Transverse colon (tissue), 4 donors: ENCODE data around the gene LCN12. TPM values are rescaled to one million over a fixed set of nuclear protein-coding genes. Genes with fewer than 3 reads are reported as not detected.

ENCODE experiments used
- DNase-seq: peaks from one replicate; pipeline ENCODE4 v3.0.0-alpha.2; 2019
- H3K27ac ChIP-seq, 4 donors: fragments of 200-600 bp; sonication (generic); 2 replicates each; pipeline ENCODE4 v1.5.1; 2016 to 2018; ENCODE audit warnings: inconsistent platforms in 4 of 4
- H3K27me3 ChIP-seq: fragments of 200-600 bp; sonication (generic); 2 replicates; pipeline ENCODE4 v1.5.1; 2017; ENCODE audit warnings: inconsistent platforms
- H3K36me3 ChIP-seq, 4 donors: fragments of 200-600 bp; sonication (generic); 2 replicates each; pipeline ENCODE4 v1.5.1; 2017 to 2019; ENCODE audit warnings: inconsistent platforms in 4 of 4
- H3K4me1 ChIP-seq, 4 donors: fragments of 200-600 bp; sonication (generic); 2 replicates each; pipeline ENCODE4 v1.5.1; 2017 to 2020; ENCODE audit warnings: inconsistent platforms in 4 of 4
- H3K4me3 ChIP-seq, 4 donors: fragments of 200-600 bp; sonication (generic); 1 replicate in 1 of 4; 2 replicates in 3 of 4; pipeline versions ENCODE4 v1.5.1 to v1.6.1; 2017 to 2019; ENCODE audit warnings: inconsistent platforms in 4 of 4
- H3K9me3 ChIP-seq, 2 donors: fragments of 200-600 bp; sonication (generic); 2 replicates each; pipeline ENCODE4 v1.5.1; 2017 to 2019; ENCODE audit warnings: inconsistent platforms in 2 of 2
- EP300 ChIP-seq: sonication (generic); formaldehyde crosslinking; IDR thresholded peaks from one replicate; pipeline ENCODE4 v1.6.1; 2017; ENCODE audit warnings: antibody characterized with exemption, low read depth
- POLR2A ChIP-seq: fragments of 450-650 bp; IDR thresholded peaks from one replicate; pipeline ENCODE4 v1.6.1; 2016; ENCODE audit warnings: antibody characterized with exemption, mild to moderate bottlenecking, moderate library complexity
- POLR2AphosphoS5 ChIP-seq, 3 donors: sonication (generic); formaldehyde crosslinking; IDR thresholded peaks; one replicate each; pipeline ENCODE4 v1.6.1; 2016; ENCODE audit warnings: antibody characterized with exemption in 3 of 3
- WGBS, 2 donors: methylation state at CpG; one replicate each; pipeline ENCODE4 v1.1.5; 2018; ENCODE audit warnings: low coverage in 1 of 2; 5-methylcytosine and 5-hydroxymethylcytosine counted together
- in situ Hi-C, 4 donors: fragments of 200-750 bp; cut with MboI; loops; one replicate each; pipeline versions ENCODE4 v1.15.0 to v1.15.1; 2017; ENCODE audit warnings: low sequenced_read_pairs in 3 of 4, low pct_ligation_motif_present in 1 of 4, low pct_unique_long_range_greater_than_20kb in 1 of 4
- intact Hi-C: fragments of 100-400 bp; cut with DNase I; formaldehyde crosslinking; loops from one replicate; pipeline ENCODE4 v1.15.1; 2023; ENCODE audit warnings: low total_unique reads
- total RNA-seq, 4 donors: library from RNA; depleted of rRNA; stranded (reverse); fragments of >200 nt; gene quantifications; one replicate each; pipeline ENCODE4 v1.1.0, GENCODE V29; 2016
- TF ChIP-seq, protein P1 (sequence below), 5 experiments: fragments of 200-600 bp in 3 of 5; fragments of 450-650 bp in 2 of 5; sonication (generic) in 3 of 5; IDR thresholded peaks; 1 replicate in 2 of 5; 2 replicates in 3 of 5; pipeline ENCODE4 v1.5.1; 2016 to 2017; ENCODE audit warnings: antibody characterized with exemption in 5 of 5, inconsistent platforms in 3 of 5, mild to moderate bottlenecking in 2 of 5, moderate library complexity in 1 of 5

Gene LCN12, protein sequence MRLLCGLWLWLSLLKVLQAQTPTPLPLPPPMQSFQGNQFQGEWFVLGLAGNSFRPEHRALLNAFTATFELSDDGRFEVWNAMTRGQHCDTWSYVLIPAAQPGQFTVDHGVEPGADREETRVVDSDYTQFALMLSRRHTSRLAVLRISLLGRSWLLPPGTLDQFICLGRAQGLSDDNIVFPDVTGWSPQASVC
- total RNA-seq = 10 to 100 TPM in 1 of 4 donors, 1 to 10 TPM in 3; 1.2 to 52.7 (median 5.5) TPM

GRCh38 chr9:136951541-136952320 is at the start of gene LCN12:
Gene LCN12 (plus strand): TSS chr9:136952273. CDS start chr9:136952328, 55 bp downstream.
- WGBS, 2 donors = 72% methylated on average over 14 of the region's 14 CpGs; no CpG with 5 or more reads in 1 of the 2 donors
- Histone ChIP-seq H3K4me3 (no peak within 1 kb of the TSS), H3K36me3 (no peaks in the 10 kb centered on the region), H3K27me3 (no peaks in the 10 kb centered on the region), H3K9me3 (no peaks in the 10 kb centered on the region), H3K4me1 (peaks cover 3 to 30% (median 19%) of the 10 kb centered on the region in 4 donors), H3K27ac (peak within 1 kb of the TSS in 2 of 4 donors; percentile 90 to 92)
- intact Hi-C loops = no loop called here
- TF ChIP-seq POLR2A (no peak), POLR2AphosphoS5 (IDR thresholded peaks at IDR 0.05) (no peak), EP300 (no peak)
- TF ChIP-seq, protein P1, sequence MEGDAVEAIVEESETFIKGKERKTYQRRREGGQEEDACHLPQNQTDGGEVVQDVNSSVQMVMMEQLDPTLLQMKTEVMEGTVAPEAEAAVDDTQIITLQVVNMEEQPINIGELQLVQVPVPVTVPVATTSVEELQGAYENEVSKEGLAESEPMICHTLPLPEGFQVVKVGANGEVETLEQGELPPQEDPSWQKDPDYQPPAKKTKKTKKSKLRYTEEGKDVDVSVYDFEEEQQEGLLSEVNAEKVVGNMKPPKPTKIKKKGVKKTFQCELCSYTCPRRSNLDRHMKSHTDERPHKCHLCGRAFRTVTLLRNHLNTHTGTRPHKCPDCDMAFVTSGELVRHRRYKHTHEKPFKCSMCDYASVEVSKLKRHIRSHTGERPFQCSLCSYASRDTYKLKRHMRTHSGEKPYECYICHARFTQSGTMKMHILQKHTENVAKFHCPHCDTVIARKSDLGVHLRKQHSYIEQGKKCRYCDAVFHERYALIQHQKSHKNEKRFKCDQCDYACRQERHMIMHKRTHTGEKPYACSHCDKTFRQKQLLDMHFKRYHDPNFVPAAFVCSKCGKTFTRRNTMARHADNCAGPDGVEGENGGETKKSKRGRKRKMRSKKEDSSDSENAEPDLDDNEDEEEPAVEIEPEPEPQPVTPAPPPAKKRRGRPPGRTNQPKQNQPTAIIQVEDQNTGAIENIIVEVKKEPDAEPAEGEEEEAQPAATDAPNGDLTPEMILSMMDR (IDR thresholded peaks at IDR 0.05) = no peak
- DNase-seq = no peak
- in situ Hi-C loops = no loop called here

DNA sequence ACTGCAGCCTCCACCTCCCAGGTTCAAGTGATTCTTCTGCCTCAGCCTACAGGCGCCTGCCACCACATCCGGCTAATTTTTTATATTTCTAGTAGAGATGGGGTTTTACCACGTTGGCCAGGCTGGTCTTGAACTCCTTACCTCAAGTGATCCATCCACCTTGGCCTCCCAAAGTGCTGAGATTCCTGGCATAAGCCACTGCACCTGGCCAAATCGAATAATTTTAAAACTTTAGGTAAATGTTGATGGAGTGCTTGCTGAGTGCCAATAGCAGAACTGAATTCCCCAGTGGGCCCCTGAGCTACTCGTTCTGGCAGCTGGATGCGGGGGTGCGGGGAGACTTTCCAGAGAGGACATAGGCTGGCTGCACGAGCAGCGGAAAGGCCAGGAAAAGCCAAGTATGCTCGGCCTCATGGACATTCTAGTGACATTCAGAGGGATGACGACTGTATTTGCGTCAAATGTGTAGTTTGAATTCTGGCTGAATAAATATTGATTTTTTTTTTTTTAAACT is 49.0 kb upstream of the LCN12 start:
- H3K4me1 ChIP-seq = peaks cover 32 to 61% (median 49%) of the 10 kb centered on the region in 4 donors
- H3K4me3 ChIP-seq = peak overlapping the region in 1 of 4 donors; percentile 2
- no peaks in the 10 kb centered on the region for H3K27me3 ChIP-seq
- H3K9me3 ChIP-seq = no peaks in the 10 kb centered on the region
- H3K36me3 ChIP-seq = peaks cover 0 to 1% (median under 1%) of the 10 kb centered on the region in 4 donors
- peak overlapping the region; percentile 84 to 93 (median 90) for H3K27ac ChIP-seq
- DNase-seq = no peak
- TF ChIP-seq EP300 (no peak), POLR2AphosphoS5 (IDR thresholded peaks at IDR 0.05) (peak in 1 of 3 donors; percentile 17)
- WGBS, 2 donors = 40% methylated on average over 12 of the region's 12 CpGs; no CpG with 5 or more reads in 1 of the 2 donors
- intact Hi-C loops = no loop called here
- in situ Hi-C loops = no loop called here

DNA sequence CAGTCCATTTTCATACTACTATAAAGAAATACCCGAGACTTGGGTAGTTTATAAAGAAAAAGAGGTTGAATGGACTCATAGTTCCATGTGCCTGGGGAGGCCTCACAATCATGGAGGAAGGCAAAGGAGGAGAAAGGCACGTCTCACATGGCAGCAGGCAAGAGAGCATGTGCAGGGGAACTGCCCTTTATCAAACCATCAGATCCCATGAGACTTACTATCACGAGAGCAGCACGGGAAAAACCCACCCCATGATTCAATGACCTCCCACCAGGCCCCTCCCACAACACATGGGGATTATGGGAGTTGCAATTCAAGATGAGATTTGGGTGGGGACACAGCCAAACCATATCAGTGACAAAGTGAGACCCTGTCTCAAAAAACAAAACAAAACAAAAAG is 45.8 kb upstream of the LCN12 start:
- H3K9me3 ChIP-seq = no peaks in the 10 kb centered on the region
- 69 to 100% methylated on average over 1 to 4 of the region's 4 CpGs for WGBS, 2 donors
- intact Hi-C loops = no loop called here
- peaks cover 20 to 30% (median 28%) of the 10 kb centered on the region in 4 donors for H3K4me1 ChIP-seq
- H3K27me3 ChIP-seq = no peaks in the 10 kb centered on the region
- TF ChIP-seq POLR2A (no peak), EP300 (no peak), POLR2AphosphoS5 (IDR thresholded peaks at IDR 0.05) (no peak)
- TF ChIP-seq, protein P1 (IDR thresholded peaks at IDR 0.05) = no peak
- DNase-seq = no peak
- H3K27ac ChIP-seq = no peak overlapping the region
- no peak overlapping the region for H3K4me3 ChIP-seq
- in situ Hi-C loops = no loop called here
- peaks cover 0 to 12% (median 5%) of the 10 kb centered on the region in 4 donors for H3K36me3 ChIP-seq

DNA sequence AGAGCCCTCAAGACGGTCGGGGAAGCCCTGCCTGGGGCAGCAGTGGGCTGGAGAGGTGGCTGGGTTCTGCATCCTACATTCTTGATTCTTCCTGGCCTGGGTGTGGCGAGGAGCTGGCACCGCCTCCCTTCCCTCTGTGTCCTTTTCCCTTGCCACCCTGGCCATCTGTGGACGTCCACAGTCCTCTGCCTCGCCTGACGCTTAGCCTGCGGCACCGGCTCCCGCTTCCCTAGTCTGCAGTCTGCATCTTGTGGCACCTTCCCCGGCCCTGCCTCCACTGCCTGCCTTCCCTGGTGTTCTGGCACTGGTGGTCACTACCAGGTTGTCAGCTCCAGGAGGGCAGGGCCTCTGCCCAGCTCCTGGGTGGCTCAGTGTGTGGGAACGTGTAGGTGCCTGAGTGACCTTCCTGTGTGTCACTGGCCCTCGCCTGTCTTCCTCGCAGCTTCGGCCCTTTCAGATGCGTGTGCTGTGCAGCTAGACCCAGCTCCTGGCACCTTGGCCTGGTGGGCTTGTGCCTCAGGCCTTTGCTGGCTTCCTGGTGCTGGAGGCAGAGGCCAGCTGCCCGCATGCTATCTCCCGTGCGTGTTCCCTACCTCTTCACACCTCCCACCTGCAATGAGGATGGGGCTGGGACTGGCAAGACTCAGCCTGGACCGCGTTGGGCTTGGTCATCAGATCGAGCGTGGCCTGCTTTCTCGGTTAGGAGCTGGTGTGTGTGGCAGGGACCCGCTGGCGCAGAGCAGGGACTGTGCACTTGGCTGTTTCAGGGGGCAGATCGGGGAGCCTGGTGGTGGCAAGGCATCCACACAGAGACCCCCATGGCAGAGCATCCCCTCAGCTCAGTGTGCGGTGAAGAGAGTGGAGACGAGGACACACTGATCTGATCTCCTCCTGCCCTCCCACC is 44.8 kb upstream of the LCN12 start:
- TF ChIP-seq, protein P1 (IDR thresholded peaks at IDR 0.05) = no peak
- TF ChIP-seq POLR2AphosphoS5 (IDR thresholded peaks at IDR 0.05) = no peak
- TF ChIP-seq EP300 = no peak
- no peak for TF ChIP-seq POLR2A
- in situ Hi-C loops (no loop called here), intact Hi-C loops (no loop called here)
- H3K9me3 ChIP-seq = no peaks in the 10 kb centered on the region
- 92% methylated on average over 27 of the region's 29 CpGs; no CpG with 5 or more reads in 1 of the 2 donors for WGBS, 2 donors
- H3K27me3 ChIP-seq = no peaks in the 10 kb centered on the region
- no peak overlapping the region for H3K4me3 ChIP-seq
- H3K4me1 ChIP-seq = peaks cover 10 to 20% (median 18%) of the 10 kb centered on the region in 4 donors
- DNase-seq = no peak
- H3K36me3 ChIP-seq = peaks cover 0 to 12% (median 5%) of the 10 kb centered on the region in 4 donors
- H3K27ac ChIP-seq = no peak overlapping the region
